Thyroid gland (tissue), 4 donors: Measurements from ENCODE around the gene LAMP1. TPM values are rescaled to one million over a fixed set of nuclear protein-coding genes. Genes with fewer than 3 reads are reported as not detected.
A peak's percentile ranks its signal among the peaks of the same experiment; 100 is the strongest.

Experiments used
- DNase-seq, 2 donors: peaks; one replicate each; pipeline ENCODE4 v3.0.0-alpha.2; 2019
- H3K27ac ChIP-seq, 3 donors: fragments of 200-600 bp; sonication (generic); 1 replicate in 2 of 3; 2 replicates in 1 of 3; pipeline ENCODE4 v1.5.1; 2016 to 2019; ENCODE audit warnings: mild to moderate bottlenecking in 1 of 3, moderate library complexity in 1 of 3
- H3K27me3 ChIP-seq: fragments of 200-600 bp; sonication (generic); one replicate; pipeline ENCODE4 v1.5.1; 2019
- H3K36me3 ChIP-seq, 2 donors: fragments of 200-600 bp; sonication (generic); one replicate each; pipeline ENCODE4 v1.5.1; 2016 to 2019
- H3K4me1 ChIP-seq, 2 donors: fragments of 200-600 bp; sonication (generic); one replicate each; pipeline ENCODE4 v1.5.1; 2017 to 2019
- H3K4me3 ChIP-seq, 3 donors: fragments of 200-600 bp; sonication (generic); replicated peaks in 1 of 3; 1 replicate in 2 of 3; 2 replicates in 1 of 3; pipeline ENCODE4 v1.5.1; 2016; ENCODE audit warnings: mild to moderate bottlenecking in 1 of 3
- H3K9me3 ChIP-seq: fragments of 200-600 bp; sonication (generic); one replicate; pipeline ENCODE4 v1.5.1; 2017
- POLR2A ChIP-seq, 2 donors: fragments of 450-650 bp; IDR thresholded peaks; one replicate each; pipeline ENCODE4 v1.6.1; 2017; ENCODE audit warnings: antibody characterized with exemption in 2 of 2, mild to moderate bottlenecking in 2 of 2, moderate library complexity in 1 of 2
- WGBS, 2 donors: methylation state at CpG; one replicate each; pipeline ENCODE4 v1.1.5; 2017; 5-methylcytosine and 5-hydroxymethylcytosine counted together
- intact Hi-C: fragments of 100-400 bp; cut with DNase I; formaldehyde crosslinking; loops from one replicate; pipeline ENCODE4 v1.15.1; 2023
- total RNA-seq, 4 donors: library from RNA; depleted of rRNA; stranded (reverse); fragments of >200 nt; gene quantifications; one replicate each; pipeline ENCODE4 v1.2.3, GENCODE V29; 2016
- TF ChIP-seq, protein P1 (sequence below), 6 experiments: fragments of 200-600 bp in 3 of 6; fragments of 450-650 bp in 3 of 6; sonication (generic) in 3 of 6; IDR thresholded peaks; one replicate each; pipeline ENCODE4 v1.5.1; 2016 to 2019; ENCODE audit warnings: antibody characterized with exemption in 6 of 6, mild to moderate bottlenecking in 2 of 6, inconsistent platforms in 1 of 6, moderate library complexity in 1 of 6

Gene LAMP1
- total RNA-seq, 4 donors from 2014 or later = 169 to 227 (median 206) TPM

DNA sequence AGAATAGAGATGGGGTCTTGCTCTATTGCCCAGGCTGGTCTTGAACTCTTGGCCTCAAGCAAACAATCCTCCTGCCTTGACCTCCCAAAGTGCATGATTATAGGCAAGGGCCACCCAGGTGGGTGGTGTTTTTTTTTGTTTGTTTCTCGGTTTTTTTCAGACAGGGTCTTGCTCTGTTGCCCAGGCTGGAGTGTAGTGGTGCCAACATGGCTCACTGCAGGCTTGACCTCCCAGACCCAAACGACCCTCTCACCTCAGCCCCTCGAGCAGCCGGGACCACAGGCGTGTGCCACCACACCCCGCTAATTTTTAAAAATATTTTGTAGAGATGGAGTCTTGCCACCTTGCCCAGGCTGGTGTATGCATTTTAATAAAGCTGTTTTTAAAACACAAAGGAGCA is 52.0 kb downstream of the LAMP1 start:
- Histone ChIP-seq H3K4me3 (no peak overlapping the region), H3K4me1 (no peaks in the 10 kb centered on the region), H3K27ac (no peak overlapping the region), H3K27me3 (no peaks in the 10 kb centered on the region), H3K36me3 (no peaks in the 10 kb centered on the region), H3K9me3 (no peaks in the 10 kb centered on the region)
- DNase-seq = no peak
- TF ChIP-seq, protein P1, sequence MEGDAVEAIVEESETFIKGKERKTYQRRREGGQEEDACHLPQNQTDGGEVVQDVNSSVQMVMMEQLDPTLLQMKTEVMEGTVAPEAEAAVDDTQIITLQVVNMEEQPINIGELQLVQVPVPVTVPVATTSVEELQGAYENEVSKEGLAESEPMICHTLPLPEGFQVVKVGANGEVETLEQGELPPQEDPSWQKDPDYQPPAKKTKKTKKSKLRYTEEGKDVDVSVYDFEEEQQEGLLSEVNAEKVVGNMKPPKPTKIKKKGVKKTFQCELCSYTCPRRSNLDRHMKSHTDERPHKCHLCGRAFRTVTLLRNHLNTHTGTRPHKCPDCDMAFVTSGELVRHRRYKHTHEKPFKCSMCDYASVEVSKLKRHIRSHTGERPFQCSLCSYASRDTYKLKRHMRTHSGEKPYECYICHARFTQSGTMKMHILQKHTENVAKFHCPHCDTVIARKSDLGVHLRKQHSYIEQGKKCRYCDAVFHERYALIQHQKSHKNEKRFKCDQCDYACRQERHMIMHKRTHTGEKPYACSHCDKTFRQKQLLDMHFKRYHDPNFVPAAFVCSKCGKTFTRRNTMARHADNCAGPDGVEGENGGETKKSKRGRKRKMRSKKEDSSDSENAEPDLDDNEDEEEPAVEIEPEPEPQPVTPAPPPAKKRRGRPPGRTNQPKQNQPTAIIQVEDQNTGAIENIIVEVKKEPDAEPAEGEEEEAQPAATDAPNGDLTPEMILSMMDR (IDR thresholded peaks at IDR 0.05) = no peak
- TF ChIP-seq POLR2A (IDR thresholded peaks at IDR 0.05) = no peak
- intact Hi-C loops = no loop called here
- WGBS, 2 donors = 92 to 94% methylated on average over 6 of the region's 6 CpGs

DNA sequence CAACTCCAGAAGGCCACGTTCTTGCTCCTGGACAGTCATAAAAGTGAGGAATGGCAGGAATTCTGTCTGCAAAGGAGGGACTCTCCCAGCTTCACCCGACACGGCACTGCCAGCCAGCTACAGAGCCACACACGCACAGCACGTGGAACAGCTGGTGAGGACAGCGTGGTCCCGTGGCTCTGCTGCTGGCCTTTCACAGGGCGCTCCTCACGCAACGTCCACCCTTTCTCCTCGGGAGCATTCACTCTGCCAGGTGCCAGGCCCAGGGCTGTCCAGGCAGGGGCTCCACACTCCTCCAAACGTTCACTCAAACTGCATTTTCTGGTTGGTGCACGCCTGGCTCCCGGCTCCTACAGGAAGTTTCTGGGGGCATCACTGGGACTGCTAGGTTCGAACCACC is 52.5 kb downstream of the LAMP1 start:
- no peaks in the 10 kb centered on the region for H3K27me3 ChIP-seq
- intact Hi-C loops = no loop called here
- TF ChIP-seq, protein P1 (IDR thresholded peaks at IDR 0.05) = no peak
- no peak for DNase-seq
- H3K9me3 ChIP-seq = no peaks in the 10 kb centered on the region
- no peak overlapping the region for H3K4me3 ChIP-seq
- H3K36me3 ChIP-seq = no peaks in the 10 kb centered on the region
- H3K4me1 ChIP-seq = no peaks in the 10 kb centered on the region
- H3K27ac ChIP-seq = no peak overlapping the region
- WGBS, 2 donors = 94% methylated on average over 14 to 15 of the region's 15 CpGs

GRCh38 chr13:113350065-113350937 is 53.3 kb downstream of the LAMP1 start:
- WGBS, 2 donors = 86 to 90% methylated on average over 19 to 23 of the region's 32 CpGs
- no peaks in the 10 kb centered on the region for H3K27me3 ChIP-seq
- no peak for DNase-seq
- H3K4me3 ChIP-seq = no peak overlapping the region
- H3K9me3 ChIP-seq = no peaks in the 10 kb centered on the region
- TF ChIP-seq POLR2A (IDR thresholded peaks at IDR 0.05) = no peak
- TF ChIP-seq, protein P1 (IDR thresholded peaks at IDR 0.05) = no peak
- H3K36me3 ChIP-seq = no peaks in the 10 kb centered on the region
- no peak overlapping the region for H3K27ac ChIP-seq
- intact Hi-C loops = no loop called here
- no peaks in the 10 kb centered on the region for H3K4me1 ChIP-seq

- DNase-seq = no peak
- no peak for TF ChIP-seq POLR2A (IDR thresholded peaks at IDR 0.05)
- TF ChIP-seq, protein P1 (IDR thresholded peaks at IDR 0.05) = no peak
- no peak overlapping the region for H3K4me3 ChIP-seq
- intact Hi-C loops = no loop called here
- 93 to 94% methylated on average over 16 to 19 of the region's 20 CpGs for WGBS, 2 donors
- H3K4me1 ChIP-seq = no peaks in the 10 kb centered on the region
- H3K36me3 ChIP-seq = no peaks in the 10 kb centered on the region
- no peaks in the 10 kb centered on the region for H3K9me3 ChIP-seq
- H3K27ac ChIP-seq = no peak overlapping the region
- no peaks in the 10 kb centered on the region for H3K27me3 ChIP-seq
These were observed 53.9 kb downstream of the LAMP1 start for GRCh38 chr13:113350938-113351335.

GRCh38 chr13:113351514-113352026 is 54.5 kb downstream of the LAMP1 start:
- Histone ChIP-seq H3K36me3 (no peaks in the 10 kb centered on the region), H3K9me3 (no peaks in the 10 kb centered on the region), H3K27me3 (no peaks in the 10 kb centered on the region), H3K27ac (no peak overlapping the region), H3K4me3 (no peak overlapping the region), H3K4me1 (no peaks in the 10 kb centered on the region)
- DNase-seq = peak; percentile 16 to 17
- TF ChIP-seq, protein P1 (IDR thresholded peaks at IDR 0.05) = no peak
- intact Hi-C loops = no loop called here
- WGBS, 2 donors = 72 to 81% methylated on average over 17 of the region's 17 CpGs
